HFFc6 (cell line): Measurements from ENCODE around the gene SPECC1L. TPM values are rescaled to one million over a fixed set of nuclear protein-coding genes. Genes with fewer than 3 reads are reported as not detected.

Source experiments
- DNase-seq: peaks from one replicate; pipeline ENCODE4 v3.0.0-alpha.2; 2018
- H3K27ac Mint-ChIP-seq: 2 replicates; pipeline ENCODE4 v1.8.0; 2020; ENCODE audit warnings: mild to moderate bottlenecking, mixed read lengths
- H3K27me3 Mint-ChIP-seq: 2 replicates; pipeline ENCODE4 v1.8.0; 2021; ENCODE audit warnings: mild to moderate bottlenecking, moderate library complexity, mixed read lengths; ENCODE audit not compliant: insufficient read depth
- H3K36me3 Mint-ChIP-seq: 2 replicates; pipeline ENCODE4 v1.8.0; 2021; ENCODE audit warnings: low read depth, mixed read lengths
- H3K4me1 Mint-ChIP-seq: 2 replicates; pipeline ENCODE4 v1.8.0; 2020; ENCODE audit warnings: low read depth, mixed read lengths
- H3K4me3 Mint-ChIP-seq: 2 replicates; pipeline ENCODE4 v1.8.0; 2020; ENCODE audit warnings: mild to moderate bottlenecking, moderate library complexity, mixed read lengths
- H3K9me3 Mint-ChIP-seq: 2 replicates; pipeline ENCODE4 v1.8.0; 2020; ENCODE audit warnings: mild to moderate bottlenecking, mixed read lengths
- CTCF ChIP-seq: fragments of 200-600 bp; sonication (generic); IDR thresholded peaks from 2 replicates; pipeline ENCODE4 v1.5.0; 2021; ENCODE audit warnings: antibody characterized with exemption, mild to moderate bottlenecking
- total RNA-seq, 6 experiments: library from RNA; stranded (reverse); fragmentation: NEBNext Ultra II Directional; extraction: Animal tissue kit (Norgen Biotek cat#: 25700); gene quantifications; 2 replicates in 1 of 6; 3 replicates in 5 of 6; pipeline ENCODE4 v1.2.3, GENCODE V29; 2021

The SPECC1L gene
- total RNA-seq, 6 experiments from 2014 or later, result 47.3 to 61.5 (median 59.1) TPM

- Mint-ChIP-seq H3K9me3 (peaks cover 5% of the 10 kb centered on the region; the same call in 1 of the 2 replicates), H3K4me3 (no peak overlapping the region), H3K36me3 (no peaks in the 10 kb centered on the region; the same call in 1 of the 2 replicates), H3K27ac (no peak overlapping the region), H3K4me1 (no peaks in the 10 kb centered on the region), H3K27me3 (no peaks in the 10 kb centered on the region; the same call in 1 of the 2 replicates)
- no peak for DNase-seq
- TF ChIP-seq CTCF, result peak; percentile 66
Observed at GRCh38 chr22:24230911-24231656, 39.5 kb upstream of the SPECC1L start.

GRCh38 chr22:24231706-24232105 lies 38.9 kb upstream of the SPECC1L start:
- no peaks in the 10 kb centered on the region; the same call in 1 of the 2 replicates for H3K36me3 Mint-ChIP-seq
- H3K4me1 Mint-ChIP-seq, result no peaks in the 10 kb centered on the region
- H3K9me3 Mint-ChIP-seq, result no peaks in the 10 kb centered on the region
- no peak for TF ChIP-seq CTCF
- no peak overlapping the region for H3K27ac Mint-ChIP-seq
- no peaks in the 10 kb centered on the region; the same call in 1 of the 2 replicates for H3K27me3 Mint-ChIP-seq
- H3K4me3 Mint-ChIP-seq, result no peak overlapping the region
- DNase-seq, result no peak

GRCh38 chr22:24232124-24232523 lies 38.5 kb upstream of the SPECC1L start:
- Mint-ChIP-seq H3K36me3 (no peaks in the 10 kb centered on the region; the same call in 1 of the 2 replicates), H3K4me1 (no peaks in the 10 kb centered on the region), H3K27ac (no peak overlapping the region), H3K4me3 (no peak overlapping the region), H3K9me3 (no peaks in the 10 kb centered on the region), H3K27me3 (no peaks in the 10 kb centered on the region; the same call in 1 of the 2 replicates)
- DNase-seq, result no peak
- TF ChIP-seq CTCF, result no peak

GRCh38 chr22:24232725-24233124 lies 37.9 kb upstream of the SPECC1L start:
- no peak overlapping the region for H3K4me3 Mint-ChIP-seq
- no peaks in the 10 kb centered on the region for H3K9me3 Mint-ChIP-seq
- DNase-seq, result no peak
- H3K27ac Mint-ChIP-seq, result no peak overlapping the region
- no peaks in the 10 kb centered on the region for H3K27me3 Mint-ChIP-seq
- no peaks in the 10 kb centered on the region for H3K36me3 Mint-ChIP-seq
- no peak for TF ChIP-seq CTCF
- no peaks in the 10 kb centered on the region for H3K4me1 Mint-ChIP-seq

- no peak for DNase-seq
- H3K36me3 Mint-ChIP-seq, result no peaks in the 10 kb centered on the region
- H3K4me1 Mint-ChIP-seq, result no peaks in the 10 kb centered on the region
- H3K4me3 Mint-ChIP-seq, result no peak overlapping the region
- no peak for TF ChIP-seq CTCF
- H3K9me3 Mint-ChIP-seq, result no peaks in the 10 kb centered on the region
- no peaks in the 10 kb centered on the region for H3K27me3 Mint-ChIP-seq
- no peak overlapping the region for H3K27ac Mint-ChIP-seq
Observed at GRCh38 chr22:24233235-24233634, 37.4 kb upstream of the SPECC1L start.
